Right lobe of liver (tissue), 6 donors: ENCODE data around the gene SALL3. TPM values are rescaled to one million over a fixed set of nuclear protein-coding genes. Genes with fewer than 3 reads are reported as not detected.
A peak's percentile ranks its signal among the peaks of the same experiment; 100 is the strongest.
"Not testable (repeated sequence)": the region's sequence is repeated elsewhere in the genome, so short reads cannot be mapped to it uniquely, and the experiment has no call there.

Experiments
- ATAC-seq, 4 donors: fragments of 200-7000 bp; cut with Tn5 transposase; one replicate each; pipeline ENCODE4 v1.9.1; 2020; ENCODE audit warnings: mild to moderate bottlenecking in 4 of 4, moderate library complexity in 4 of 4
- DNase-seq, 3 donors: peaks; one replicate each; pipeline ENCODE4 v3.0.0-alpha.2; 2020
- H3K27ac ChIP-seq, 3 donors: fragments of 200-600 bp; one replicate each; pipeline ENCODE4 v1.8.0; 2022
- H3K27me3 ChIP-seq, 2 donors: fragments of 200-600 bp; one replicate each; pipeline ENCODE4 v1.8.0; 2022
- H3K36me3 ChIP-seq, 4 donors: fragments of 200-600 bp; sonication (generic) in 1 of 4; one replicate each; pipeline versions ENCODE4 v1.5.1 to v1.8.0; 2017 to 2022; ENCODE audit warnings: control low read depth in 1 of 4
- H3K4me1 ChIP-seq, 4 donors: fragments of 200-600 bp; sonication (generic) in 1 of 4; one replicate each; pipeline versions ENCODE4 v1.5.1 to v1.8.0; 2017 to 2022; ENCODE audit warnings: control low read depth in 1 of 4
- H3K4me3 ChIP-seq, 3 donors: fragments of 200-600 bp; one replicate each; pipeline ENCODE4 v1.8.0; 2022
- H3K9me3 ChIP-seq, 4 donors: fragments of 200-600 bp; sonication (generic) in 1 of 4; one replicate each; pipeline versions ENCODE4 v1.5.1 to v1.8.0; 2017 to 2022; ENCODE audit warnings: control low read depth in 1 of 4
- POLR2A ChIP-seq: fragments of 450-650 bp; IDR thresholded peaks from one replicate; pipeline ENCODE4 v1.6.1; 2017; ENCODE audit warnings: antibody characterized with exemption, mild to moderate bottlenecking
- WGBS: methylation state at CpG from one replicate; pipeline ENCODE4 v1.1.6; 2018; ENCODE audit warnings: low coverage, low lambda C conversion rate; ENCODE audit not compliant: insufficient coverage; ENCODE audit errors: missing lambda C conversion rate; 5-methylcytosine and 5-hydroxymethylcytosine counted together
- intact Hi-C, 2 donors: fragments of 100-400 bp; cut with DNase I; formaldehyde crosslinking; loops; one replicate each; pipeline versions ENCODE4 v1.11.2 to v1.14.1; 2022
- total RNA-seq, 6 experiments: library from RNA; depleted of rRNA in 2 of 6; stranded (reverse); fragments of >200 nt in 2 of 6; fragmentation: NEBNext Ultra II Directional in 3 of 6; extraction: Animal tissue kit (Norgen Biotek cat#: 25700) in 3 of 6; gene quantifications; one replicate each; pipeline versions ENCODE4 v1.1.0 to v1.2.4, GENCODE V29; 2016 to 2023
- TF ChIP-seq, protein P1 (sequence below), 4 donors: fragments of 200-600 bp in 3 of 4; fragments of 450-650 bp in 1 of 4; IDR thresholded peaks; one replicate each; pipeline versions ENCODE4 v1.5.1 to v1.8.0; 2016 to 2022; ENCODE audit warnings: antibody characterized with exemption in 4 of 4, mild to moderate bottlenecking in 2 of 4
- donor health status: DM: no; HTN: yes; CAD: no.
- donor health status: DM: no; HTN: no; CAD: no.
- donor health status: DM: no; HTN: no; CAD: no.
- donor health status: DM: no; HTN: yes; CAD: no.
- donor health status: DM: no; HTN: yes; CAD: no.

SALL3 gene
- total RNA-seq, 6 experiments from 2014 or later: not detected

DNA sequence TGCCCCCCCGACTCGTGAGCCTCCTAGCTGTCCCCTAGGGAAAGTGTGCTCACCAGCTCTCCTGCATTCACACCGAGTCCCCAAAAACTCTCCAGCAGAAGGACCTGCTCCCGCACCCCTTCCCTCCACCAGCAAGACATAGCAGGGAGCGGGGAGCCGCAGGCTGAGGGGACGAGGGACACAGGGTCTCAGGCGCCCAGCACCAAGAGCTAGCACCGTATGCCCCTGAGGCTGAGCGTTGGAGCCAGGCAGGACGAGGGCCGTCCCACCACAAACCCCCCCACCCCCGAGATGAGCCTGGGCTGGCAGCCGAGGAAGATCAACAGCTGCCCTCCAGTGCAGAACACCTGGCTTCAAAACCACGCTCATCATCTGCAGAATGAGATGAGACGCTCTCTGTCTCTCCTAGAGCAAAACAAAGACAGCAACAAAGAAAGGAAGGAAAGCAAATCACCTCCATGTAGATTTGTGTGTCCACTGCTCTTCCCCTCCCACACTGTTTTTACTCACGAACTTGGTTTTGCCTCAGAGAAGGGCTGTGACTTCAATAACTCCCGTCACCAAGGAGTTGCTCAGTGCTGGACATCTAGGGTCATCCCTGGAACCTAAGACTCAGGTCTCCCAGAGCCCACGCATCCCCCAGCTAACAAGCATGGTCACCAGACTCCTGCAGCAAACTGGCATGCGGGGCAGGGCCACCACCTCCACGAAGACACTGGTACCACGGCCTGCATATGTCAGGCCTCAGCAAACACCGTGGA, 39.7 kb upstream of the SALL3 start:
- Histone ChIP-seq H3K27me3 (no peaks in the 10 kb centered on the region), H3K9me3 (no peaks in the 10 kb centered on the region), H3K27ac (no peak overlapping the region), H3K4me1 (no peaks in the 10 kb centered on the region), H3K4me3 (no peak overlapping the region), H3K36me3 (no peaks in the 10 kb centered on the region)
- DNase-seq (no peak), ATAC-seq (no peak)
- intact Hi-C loops: no loop called here
- TF ChIP-seq, protein P1, sequence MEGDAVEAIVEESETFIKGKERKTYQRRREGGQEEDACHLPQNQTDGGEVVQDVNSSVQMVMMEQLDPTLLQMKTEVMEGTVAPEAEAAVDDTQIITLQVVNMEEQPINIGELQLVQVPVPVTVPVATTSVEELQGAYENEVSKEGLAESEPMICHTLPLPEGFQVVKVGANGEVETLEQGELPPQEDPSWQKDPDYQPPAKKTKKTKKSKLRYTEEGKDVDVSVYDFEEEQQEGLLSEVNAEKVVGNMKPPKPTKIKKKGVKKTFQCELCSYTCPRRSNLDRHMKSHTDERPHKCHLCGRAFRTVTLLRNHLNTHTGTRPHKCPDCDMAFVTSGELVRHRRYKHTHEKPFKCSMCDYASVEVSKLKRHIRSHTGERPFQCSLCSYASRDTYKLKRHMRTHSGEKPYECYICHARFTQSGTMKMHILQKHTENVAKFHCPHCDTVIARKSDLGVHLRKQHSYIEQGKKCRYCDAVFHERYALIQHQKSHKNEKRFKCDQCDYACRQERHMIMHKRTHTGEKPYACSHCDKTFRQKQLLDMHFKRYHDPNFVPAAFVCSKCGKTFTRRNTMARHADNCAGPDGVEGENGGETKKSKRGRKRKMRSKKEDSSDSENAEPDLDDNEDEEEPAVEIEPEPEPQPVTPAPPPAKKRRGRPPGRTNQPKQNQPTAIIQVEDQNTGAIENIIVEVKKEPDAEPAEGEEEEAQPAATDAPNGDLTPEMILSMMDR (IDR thresholded peaks at IDR 0.05): no peak
- no peak for TF ChIP-seq POLR2A
- WGBS: 58% methylated on average over 10 of the region's 23 CpGs

GRCh38 chr18:78942236-78942635, 37.4 kb upstream of the SALL3 start:
- not testable (repeated sequence) for DNase-seq

DNA sequence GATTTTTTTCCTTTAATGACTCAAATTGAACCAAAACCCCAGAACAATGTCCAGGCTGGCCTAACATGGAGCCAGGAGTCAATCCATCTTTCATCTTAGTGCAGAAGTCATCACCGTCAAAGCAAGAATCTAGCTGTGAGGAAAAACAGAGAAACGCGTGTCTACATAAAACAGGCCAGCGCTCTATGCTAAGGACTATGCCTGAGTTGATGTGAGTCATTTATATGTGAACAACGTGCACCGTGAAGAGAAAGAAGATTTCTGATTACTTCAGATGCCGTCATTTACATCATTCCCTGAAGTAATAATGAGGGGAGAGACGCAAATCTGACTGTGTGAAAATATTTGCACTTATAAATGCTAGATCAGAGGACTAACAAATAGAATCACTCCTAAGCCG, 34.0 kb upstream of the SALL3 start:
- Histone ChIP-seq H3K4me3 (no peak overlapping the region), H3K27me3 (no peaks in the 10 kb centered on the region), H3K9me3 (no peaks in the 10 kb centered on the region), H3K36me3 (no peaks in the 10 kb centered on the region), H3K4me1 (no peaks in the 10 kb centered on the region), H3K27ac (no peak overlapping the region)
- ATAC-seq (no peak), DNase-seq (no peak)
- WGBS: 58% methylated on average over 9 of the region's 9 CpGs
- TF ChIP-seq, protein P1 (IDR thresholded peaks at IDR 0.05): no peak
- intact Hi-C loops: no loop called here

More at GRCh38 chr18:78942236-78942635, 37.4 kb upstream of the SALL3 start:
- intact Hi-C loops, H3K4me1 ChIP-seq, H3K27me3 ChIP-seq, H3K9me3 ChIP-seq, H3K36me3 ChIP-seq, H3K4me3 ChIP-seq, ATAC-seq, H3K27ac ChIP-seq: not testable (repeated sequence)
- WGBS: no CpG with 5 or more reads among the region's 17 CpGs

DNA sequence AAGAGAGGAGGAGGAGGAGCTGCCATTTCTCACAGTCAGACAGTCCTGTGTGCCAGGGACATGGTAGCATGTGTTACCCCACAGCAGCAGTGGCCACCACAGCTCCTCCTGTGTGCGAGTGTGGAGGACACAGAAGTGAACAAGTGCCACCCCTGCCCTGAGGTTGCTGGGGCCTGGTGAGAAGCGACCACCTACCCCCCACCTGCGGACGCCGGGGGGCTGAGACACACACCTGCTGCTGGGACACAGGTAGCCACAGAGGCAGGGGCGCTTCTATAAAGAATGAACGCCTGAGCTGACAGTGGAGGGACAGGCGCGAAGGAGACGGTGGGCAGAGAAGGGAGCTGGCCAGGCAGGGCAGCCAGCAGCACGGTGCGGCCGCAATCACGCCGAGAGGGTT, 32.3 kb upstream of the SALL3 start:
- no peak for ATAC-seq
- Histone ChIP-seq H3K27ac (no peak overlapping the region), H3K4me3 (no peak overlapping the region), H3K9me3 (no peaks in the 10 kb centered on the region), H3K27me3 (no peaks in the 10 kb centered on the region), H3K4me1 (no peaks in the 10 kb centered on the region), H3K36me3 (no peaks in the 10 kb centered on the region)
- TF ChIP-seq, protein P1 (IDR thresholded peaks at IDR 0.05): no peak
- no peak for TF ChIP-seq POLR2A
- WGBS: 73% methylated on average over 11 of the region's 15 CpGs
- DNase-seq: peak in 1 of 3 donors; percentile 14
- intact Hi-C loops: no loop called here

DNA sequence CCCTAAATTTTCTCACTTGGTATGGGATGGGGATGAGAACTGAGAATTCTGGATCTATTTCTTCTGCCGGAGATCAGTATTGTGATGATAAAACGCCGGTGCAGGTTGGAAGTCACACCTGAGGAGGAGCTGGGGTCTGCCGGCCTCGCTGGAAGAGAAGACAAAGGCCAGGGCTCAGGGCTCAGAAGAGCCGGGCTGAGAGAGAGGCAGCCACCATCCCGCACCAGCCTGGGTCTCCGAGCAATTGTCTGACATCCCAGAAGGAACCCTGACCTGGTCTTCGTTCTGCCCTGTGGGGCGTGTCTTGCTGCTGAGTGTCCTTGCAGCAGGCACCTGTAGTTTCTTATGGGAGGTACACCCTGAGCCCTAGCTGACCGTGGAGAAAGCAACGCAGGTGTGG, 31.4 kb upstream of the SALL3 start:
- Histone ChIP-seq H3K27ac (no peak overlapping the region), H3K4me1 (no peaks in the 10 kb centered on the region), H3K4me3 (no peak overlapping the region), H3K36me3 (no peaks in the 10 kb centered on the region), H3K27me3 (no peaks in the 10 kb centered on the region), H3K9me3 (no peaks in the 10 kb centered on the region)
- ATAC-seq: no peak
- peak in 1 of 3 donors; percentile 23 for DNase-seq
- TF ChIP-seq, protein P1 (IDR thresholded peaks at IDR 0.05): no peak
- no peak for TF ChIP-seq POLR2A
- intact Hi-C loops: no loop called here
- WGBS: 45% methylated on average over 11 of the region's 12 CpGs
